HL-60/S4 treated with retinoic acid at 250 ng/mL for 4 days and 3 days (cell line): ENCODE measurements around the gene ELOVL6.

Experiments used
- in situ Hi-C: fragments of 300-500 bp; cut with MboI; formaldehyde crosslinking; loops from 2 replicates; pipeline ENCODE4 v1.7.0; 2022; ENCODE audit warnings: low sequenced_read_pairs

ELOVL6 gene

GRCh38 chr4:110129544-110129943, 68.9 kb downstream of the ELOVL6 start:
- in situ Hi-C loops: no loop called here

DNA sequence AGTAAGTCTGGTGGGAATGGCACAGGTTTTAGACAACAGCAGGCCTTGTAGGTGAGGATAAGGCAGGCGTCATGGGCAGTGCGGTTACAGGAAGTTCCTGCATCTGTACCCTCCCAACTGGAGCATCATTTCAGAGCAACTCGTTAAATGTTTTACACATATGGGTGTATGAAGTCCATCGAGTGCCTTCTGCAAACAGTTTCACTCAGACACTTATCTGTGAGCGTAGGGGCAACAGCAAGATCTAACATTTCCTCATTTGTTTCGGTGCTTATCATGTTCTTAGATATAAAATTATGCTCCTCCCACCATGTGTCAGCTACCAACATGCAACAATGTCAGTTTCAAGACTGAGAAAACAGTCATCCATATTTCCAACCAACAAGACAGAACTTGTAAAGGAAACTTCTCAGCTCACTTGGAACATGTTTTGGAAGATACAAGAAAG, 69.9 kb downstream of the ELOVL6 start:
- in situ Hi-C loops: no loop called here

- in situ Hi-C loops: no loop called here
Observed at GRCh38 chr4:110128029-110128428, 70.4 kb downstream of the ELOVL6 start.

DNA sequence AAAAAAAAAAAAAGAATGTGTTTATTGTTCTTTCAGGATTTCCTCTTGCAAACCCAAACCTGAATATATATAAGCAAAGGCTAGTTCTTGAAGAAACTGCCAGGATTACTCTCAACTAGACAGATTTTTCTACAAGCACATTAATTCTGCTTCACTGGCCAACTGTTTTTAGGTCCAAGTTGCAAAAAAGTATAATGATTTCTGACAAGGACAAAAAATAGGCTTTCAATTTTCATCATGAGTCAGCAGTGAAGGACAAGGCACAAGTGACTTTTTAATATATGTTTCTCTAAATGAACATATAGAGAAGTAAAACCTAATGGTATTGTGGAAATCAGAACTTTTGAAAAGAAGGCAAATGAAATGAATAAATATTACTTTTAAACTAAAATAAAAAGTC, 73.7 kb downstream of the ELOVL6 start:
- in situ Hi-C loops: no loop called here

GRCh38 chr4:110122201-110122600, 76.2 kb downstream of the ELOVL6 start:
- in situ Hi-C loops: no loop called here

GRCh38 chr4:110120506-110120905, 77.9 kb downstream of the ELOVL6 start:
- in situ Hi-C loops: no loop called here

GRCh38 chr4:110119880-110120279, 78.5 kb downstream of the ELOVL6 start:
- in situ Hi-C loops: no loop called here

GRCh38 chr4:110119337-110119736, 79.1 kb downstream of the ELOVL6 start:
- in situ Hi-C loops: no loop called here

GRCh38 chr4:110112056-110112455, 86.4 kb downstream of the ELOVL6 start:
- in situ Hi-C loops: no loop called here

DNA sequence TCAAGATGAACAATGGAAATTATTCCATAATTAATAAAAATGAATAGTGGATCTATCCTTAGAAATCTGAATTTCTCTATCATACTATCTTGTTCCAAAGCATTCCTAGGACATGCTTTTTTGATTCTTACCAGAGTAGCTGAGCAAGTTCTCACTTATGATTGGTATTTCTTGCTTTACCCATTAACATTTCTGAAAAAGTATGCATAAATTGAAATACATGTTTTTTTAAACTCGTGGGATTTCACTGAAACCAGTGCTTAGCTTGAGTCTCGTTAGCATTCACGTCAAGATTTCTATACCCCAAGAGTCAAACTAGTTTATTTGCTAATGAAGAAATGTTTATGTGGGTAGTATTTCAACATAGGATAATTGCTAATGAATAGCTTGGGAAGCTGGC, 89.0 kb downstream of the ELOVL6 start:
- in situ Hi-C loops: no loop called here

DNA sequence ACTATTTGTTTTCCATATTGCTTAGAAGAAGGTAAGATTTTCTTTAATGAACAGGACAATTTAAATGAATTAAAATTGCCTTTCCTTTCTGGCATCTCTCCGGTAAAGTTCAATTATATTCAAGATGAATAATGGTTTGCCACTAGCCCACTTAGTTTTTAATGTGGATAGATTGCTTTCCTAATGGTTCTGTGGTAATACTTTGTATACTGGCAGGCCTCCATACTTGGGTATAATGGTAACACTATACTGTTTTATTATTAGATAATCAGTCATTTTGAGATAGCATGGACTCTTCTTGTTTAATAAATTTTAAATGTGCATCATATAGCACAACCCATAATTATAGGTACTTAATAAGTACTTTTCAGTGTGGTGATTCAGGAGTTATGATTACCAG, 89.5 kb downstream of the ELOVL6 start:
- in situ Hi-C loops: no loop called here

DNA sequence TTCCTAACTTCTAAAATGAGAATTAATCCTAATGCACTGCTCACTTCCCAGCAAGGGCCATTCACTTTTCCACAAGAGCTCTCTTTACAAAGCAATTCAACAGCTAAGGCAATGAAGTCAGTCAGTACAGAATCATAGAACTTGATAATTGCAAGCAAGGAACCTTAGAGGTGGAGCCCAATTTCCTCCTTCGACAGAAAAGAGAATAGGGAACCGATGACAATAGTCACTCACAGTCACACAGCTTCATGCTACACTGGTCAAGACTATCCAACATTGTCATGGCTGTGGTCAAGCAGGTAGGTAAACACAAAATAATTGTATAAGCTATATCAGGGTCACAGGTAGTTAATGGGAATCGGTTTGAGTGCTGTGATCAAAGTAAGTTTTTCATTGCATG, 90.0 kb downstream of the ELOVL6 start:
- in situ Hi-C loops: no loop called here

DNA sequence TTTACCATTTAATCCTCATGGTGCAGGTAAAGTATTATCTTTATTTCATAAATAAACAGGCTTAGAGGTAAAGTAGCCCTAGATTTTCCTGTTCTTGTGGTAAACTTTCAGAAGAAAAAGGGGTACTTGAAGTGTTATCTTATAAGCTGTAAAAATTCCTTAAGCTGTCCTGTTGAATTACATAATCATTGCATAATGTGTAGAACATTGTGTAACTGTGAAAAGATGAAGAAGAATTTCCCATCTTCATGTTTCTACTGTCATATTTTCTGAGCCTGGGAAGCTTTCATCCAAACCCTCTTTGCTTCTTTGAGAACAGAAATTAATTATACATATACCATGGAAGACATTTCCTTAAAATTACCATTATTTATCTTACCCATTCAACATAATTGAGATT, 90.5 kb downstream of the ELOVL6 start:
- in situ Hi-C loops: no loop called here

GRCh38 chr4:110106931-110107296, 91.5 kb downstream of the ELOVL6 start:
- in situ Hi-C loops: no loop called here

DNA sequence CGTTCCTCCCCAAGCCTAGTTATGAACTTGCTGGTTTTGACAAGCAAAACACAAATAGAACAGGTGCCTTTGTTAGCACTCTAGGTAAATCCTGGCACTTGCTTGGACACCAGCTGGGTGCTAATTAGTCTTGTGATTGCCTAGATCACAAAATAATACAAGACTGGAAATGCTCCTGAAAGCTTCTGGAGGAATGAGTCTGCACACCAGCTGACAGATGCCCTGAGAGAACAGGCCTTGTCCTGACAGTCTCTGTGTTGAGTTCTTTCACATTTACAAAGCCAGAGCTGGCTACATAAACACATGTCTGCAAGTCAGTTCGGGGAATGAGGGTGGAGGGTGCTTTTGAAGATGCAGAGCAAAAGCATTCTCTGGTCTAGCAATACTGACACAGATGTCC, 93.8 kb downstream of the ELOVL6 start:
- in situ Hi-C loops: no loop called here

DNA sequence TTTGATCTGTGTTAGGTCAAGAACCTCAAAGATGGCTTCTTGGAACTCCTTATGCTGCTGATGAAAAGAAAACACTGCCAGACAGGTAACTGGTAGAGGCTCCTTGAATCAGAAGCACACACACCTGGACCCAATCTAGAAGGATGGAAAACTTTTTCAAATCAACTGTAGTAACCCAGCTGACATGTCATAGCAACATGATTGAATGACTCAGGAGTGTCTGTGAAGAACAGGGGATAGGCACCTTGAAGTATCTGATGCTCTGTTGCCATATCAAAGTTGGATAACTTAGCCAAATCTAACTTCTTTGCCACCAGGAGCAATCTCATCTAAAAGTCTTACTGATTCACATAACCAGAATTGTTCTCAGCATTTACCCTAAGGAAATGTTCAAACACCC, 98.8 kb downstream of the ELOVL6 start:
- in situ Hi-C loops: no loop called here

DNA sequence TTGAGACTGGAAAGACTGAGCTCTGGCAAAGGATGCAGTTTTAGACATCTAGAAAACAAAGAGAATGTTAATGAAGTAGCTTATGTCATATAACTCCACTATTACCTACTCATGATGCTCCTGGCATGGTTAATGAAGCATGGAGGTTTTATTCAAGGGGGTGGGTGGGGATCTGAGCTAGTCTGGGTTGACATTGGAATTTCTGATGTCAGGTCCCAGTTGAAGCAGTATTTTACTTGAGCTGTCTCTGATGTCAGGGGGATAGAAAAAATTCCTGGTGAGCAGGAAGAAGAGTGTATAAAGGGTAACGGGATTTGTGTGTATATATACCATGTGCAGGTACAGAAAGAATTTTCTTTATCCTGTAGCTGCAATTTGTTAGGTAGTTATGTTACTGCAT, 102.0 kb downstream of the ELOVL6 start:
- in situ Hi-C loops: no loop called here

DNA sequence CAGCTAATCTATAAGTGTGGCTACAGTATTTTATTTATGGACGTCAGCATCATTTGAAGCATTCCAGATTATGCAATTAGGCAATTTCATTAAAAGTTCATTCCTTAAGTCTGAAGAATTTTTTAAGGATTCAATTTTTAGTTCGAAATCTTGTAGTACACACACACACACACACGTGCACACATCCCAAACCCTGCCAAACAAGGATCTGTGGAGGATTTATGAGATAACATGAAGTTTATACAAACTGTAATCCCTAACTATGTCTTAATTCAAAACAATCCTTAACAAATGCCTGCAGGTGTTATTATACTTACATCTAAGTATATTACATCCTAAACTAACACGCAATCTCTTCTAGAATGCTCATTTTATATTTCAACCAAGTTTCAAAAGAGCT, 105.8 kb downstream of the ELOVL6 start:
- in situ Hi-C loops: no loop called here

GRCh38 chr4:110091434-110092140, 106.8 kb downstream of the ELOVL6 start:
- in situ Hi-C loops: no loop called here

GRCh38 chr4:110088670-110089069, 109.7 kb downstream of the ELOVL6 start:
- in situ Hi-C loops: no loop called here

DNA sequence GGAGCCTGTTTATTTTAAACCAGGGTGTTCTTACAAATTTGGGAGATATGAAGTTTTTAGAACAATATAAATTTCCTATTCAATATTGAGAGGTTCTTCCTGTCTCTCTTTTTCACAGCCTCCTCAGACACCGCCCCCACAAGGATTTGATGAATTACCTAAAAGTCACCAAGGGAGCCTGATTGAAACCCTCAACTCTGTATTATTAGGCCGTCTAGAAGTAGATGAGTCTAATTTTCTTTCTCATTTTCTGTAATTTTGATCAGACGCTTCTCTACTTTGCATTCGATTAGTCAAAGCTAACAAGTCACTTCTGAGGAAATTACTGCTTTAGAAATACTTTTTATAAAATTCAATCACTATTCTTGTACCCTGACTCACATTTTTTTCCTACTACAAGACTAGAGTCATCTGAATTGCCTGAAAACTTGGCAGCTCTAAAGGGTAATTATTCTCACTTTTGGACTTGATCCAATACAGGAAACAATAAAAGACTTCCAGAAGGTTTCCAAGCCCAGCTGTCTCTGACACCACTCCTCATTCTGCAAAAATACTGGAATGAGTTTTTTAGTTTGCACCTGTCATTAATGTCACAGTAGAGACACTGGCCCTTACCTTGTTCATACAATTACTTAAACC, 111.2 kb downstream of the ELOVL6 start:
- in situ Hi-C loops: no loop called here

- in situ Hi-C loops: no loop called here
Observed at GRCh38 chr4:110085131-110085530, 113.3 kb downstream of the ELOVL6 start.

DNA sequence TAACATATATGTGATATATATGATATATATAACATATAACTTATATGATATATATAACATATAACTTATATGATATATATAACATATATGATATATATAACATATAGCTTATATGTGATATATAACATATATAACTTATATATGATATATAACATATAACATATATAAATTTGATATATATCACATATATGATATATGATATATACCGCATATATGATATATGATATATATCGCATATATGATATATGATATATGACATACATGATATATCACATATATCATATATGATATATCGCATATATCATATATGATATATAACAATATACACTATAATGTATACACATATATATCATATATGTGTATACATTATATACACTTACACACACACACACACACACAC, 114.3 kb downstream of the ELOVL6 start:
- in situ Hi-C loops: no loop called here
